Liver (tissue), 9 donors: ENCODE measurements around the gene HUWE1. TPM values are rescaled to one million over a fixed set of nuclear protein-coding genes. Genes with fewer than 3 reads are reported as not detected.

Source experiments
- DNase-seq: peaks from one replicate; pipeline ENCODE4 v3.0.0-alpha.2; 2017; ENCODE audit warnings: low spot score
- H3K27ac ChIP-seq, 2 donors: one replicate each; pipeline ENCODE4 v1.7.0; 2013; ENCODE audit warnings: inconsistent platforms in 2 of 2, low read length in 2 of 2, control low read depth in 1 of 2, low read depth in 1 of 2, mild to moderate bottlenecking in 1 of 2
- H3K27me3 ChIP-seq, 4 donors: one replicate each; pipeline versions ENCODE4 v1.6.1 to v1.7.0; 2013; ENCODE audit warnings: low read length in 3 of 4, inconsistent platforms in 1 of 4, mild to moderate bottlenecking in 1 of 4, moderate library complexity in 1 of 4; ENCODE audit not compliant: control insufficient read depth in 4 of 4, insufficient read depth in 4 of 4
- H3K36me3 ChIP-seq, 4 donors: one replicate each; pipeline versions ENCODE4 v1.6.1 to v1.7.0; 2013; ENCODE audit warnings: low read length in 3 of 4, mild to moderate bottlenecking in 3 of 4, low read depth in 1 of 4, moderate library complexity in 1 of 4; ENCODE audit not compliant: control insufficient read depth in 4 of 4, insufficient read depth in 3 of 4
- H3K4me1 ChIP-seq, 4 donors: one replicate each; pipeline versions ENCODE4 v1.6.1 to v1.7.0; 2013; ENCODE audit warnings: low read length in 3 of 4, mild to moderate bottlenecking in 3 of 4, moderate library complexity in 1 of 4; ENCODE audit not compliant: control insufficient read depth in 4 of 4, insufficient read depth in 4 of 4
- H3K4me3 ChIP-seq, 3 donors: one replicate each; pipeline versions ENCODE4 v1.6.1 to v1.7.0; 2013; ENCODE audit warnings: low read length in 3 of 3, control low read depth in 1 of 3, low read depth in 1 of 3, mild to moderate bottlenecking in 1 of 3
- H3K9ac ChIP-seq, 2 donors: one replicate each; pipeline ENCODE4 v1.7.0; 2013; ENCODE audit warnings: low read length in 2 of 2, mild to moderate bottlenecking in 2 of 2, moderate library complexity in 2 of 2, control low read depth in 1 of 2, low read depth in 1 of 2
- H3K9me3 ChIP-seq, 4 donors: one replicate each; pipeline versions ENCODE4 v1.6.1 to v1.7.0; 2013; ENCODE audit warnings: low read length in 3 of 4; ENCODE audit not compliant: control insufficient read depth in 4 of 4
- CTCF ChIP-seq: fragments of 150-350 bp; IDR thresholded peaks from 2 replicates; pipeline ENCODE4 v1.5.1; 2017; ENCODE audit warnings: improper control_type of control experiment, low read depth, low read length; ENCODE audit not compliant: missing input control
- EGR1 ChIP-seq, 2 donors: IDR thresholded peaks; 2 replicates each; pipeline ENCODE4 v1.6.1; 2016 to 2018; ENCODE audit warnings: antibody characterized with exemption in 2 of 2, low read depth in 2 of 2
- FOXA1 ChIP-seq: IDR thresholded peaks from 2 replicates; pipeline ENCODE4 v1.6.1; 2016; ENCODE audit warnings: antibody characterized with exemption
- FOXA2 ChIP-seq: IDR thresholded peaks from 2 replicates; pipeline ENCODE4 v1.6.1; 2016; ENCODE audit warnings: antibody characterized with exemption
- GABPA ChIP-seq, 2 donors: IDR thresholded peaks in 1 of 2; conservative IDR thresholded peaks in 1 of 2; 2 replicates each; pipeline ENCODE4 v1.6.1; 2016; ENCODE audit warnings: antibody characterized with exemption in 2 of 2, mild to moderate bottlenecking in 1 of 2, moderate library complexity in 1 of 2
- HNF4A ChIP-seq, 2 donors: conservative IDR thresholded peaks; 2 replicates each; pipeline ENCODE4 v1.6.1; 2016; ENCODE audit warnings: antibody characterized with exemption in 2 of 2, mild to moderate bottlenecking in 2 of 2
- HNF4G ChIP-seq: IDR thresholded peaks from 2 replicates; pipeline ENCODE4 v1.6.1; 2016; ENCODE audit warnings: antibody characterized with exemption
- JUND ChIP-seq, 2 donors: IDR thresholded peaks; 2 replicates each; pipeline ENCODE4 v1.6.1; 2016; ENCODE audit warnings: antibody characterized with exemption in 2 of 2
- NR2F2 ChIP-seq: IDR thresholded peaks from 2 replicates; pipeline ENCODE4 v1.6.1; 2016; ENCODE audit warnings: antibody characterized with exemption
- RAD21 ChIP-seq, 2 donors: IDR thresholded peaks; 2 replicates each; pipeline ENCODE4 v1.6.1; 2016; ENCODE audit warnings: antibody characterized with exemption in 2 of 2, mild to moderate bottlenecking in 2 of 2
- RXRA ChIP-seq, 2 donors: IDR thresholded peaks; 2 replicates each; pipeline ENCODE4 v1.6.1; 2017 to 2018; ENCODE audit warnings: antibody characterized with exemption in 2 of 2, mild to moderate bottlenecking in 1 of 2
- SP1 ChIP-seq: IDR thresholded peaks from 2 replicates; pipeline ENCODE4 v1.6.1; 2018; ENCODE audit warnings: antibody characterized with exemption, mild to moderate bottlenecking
- TAF1 ChIP-seq: conservative IDR thresholded peaks from 2 replicates; pipeline ENCODE4 v1.6.1; 2016; ENCODE audit warnings: antibody characterized with exemption, mild to moderate bottlenecking
- YY1 ChIP-seq: IDR thresholded peaks from 2 replicates; pipeline ENCODE4 v1.6.1; 2016; ENCODE audit warnings: antibody characterized with exemption, mild to moderate bottlenecking
- WGBS: extraction: QIAGEN DNeasy Blood & Tissue Kit; methylation state at CpG from one replicate; pipeline ENCODE4 v1.1.7; 2013; 5-methylcytosine and 5-hydroxymethylcytosine counted together
- polyA plus RNA-seq, 2 donors: library from polyadenylated mRNA; stranded (reverse) in 1 of 2; unstranded in 1 of 2; fragments of 200-250 nt in 1 of 2; fragments of >200 nt in 1 of 2; fragmentation: Nextera tagmentation in 1 of 2; extraction: Ambion mirVana in 1 of 2; gene quantifications; one replicate each; pipeline versions ENCODE4 v1.2.1 to v1.2.3, GENCODE V29; 2013 to 2015
- total RNA-seq, 2 donors: library from RNA; depleted of rRNA; stranded (reverse); fragments of >200 nt; gene quantifications; one replicate each; pipeline ENCODE4 v1.2.3, GENCODE V29; 2014
- TF ChIP-seq, protein P1 (sequence below): IDR thresholded peaks from 2 replicates; pipeline ENCODE4 v1.6.1; 2016; ENCODE audit warnings: antibody characterized with exemption
- TF ChIP-seq, protein P2 (sequence below): IDR thresholded peaks from 2 replicates; pipeline ENCODE4 v1.6.1; 2016; ENCODE audit warnings: antibody characterized with exemption, mild to moderate bottlenecking
- TF ChIP-seq, protein P3 (sequence below): IDR thresholded peaks from 2 replicates; pipeline ENCODE4 v1.6.1; 2016; ENCODE audit warnings: antibody characterized with exemption
- TF ChIP-seq, protein P4 (sequence below): IDR thresholded peaks from 2 replicates; pipeline ENCODE4 v1.6.1; 2016; ENCODE audit warnings: antibody characterized with exemption
- donor health status: healthy.
- donor health status: healthy.
- donor health status: healthy.
- donor health status: healthy.
- donor health status: healthy.

Gene HUWE1
- total and polyA plus RNA-seq, 4 donors, result 20.2 to 75.8 (median 37.7) TPM

DNA sequence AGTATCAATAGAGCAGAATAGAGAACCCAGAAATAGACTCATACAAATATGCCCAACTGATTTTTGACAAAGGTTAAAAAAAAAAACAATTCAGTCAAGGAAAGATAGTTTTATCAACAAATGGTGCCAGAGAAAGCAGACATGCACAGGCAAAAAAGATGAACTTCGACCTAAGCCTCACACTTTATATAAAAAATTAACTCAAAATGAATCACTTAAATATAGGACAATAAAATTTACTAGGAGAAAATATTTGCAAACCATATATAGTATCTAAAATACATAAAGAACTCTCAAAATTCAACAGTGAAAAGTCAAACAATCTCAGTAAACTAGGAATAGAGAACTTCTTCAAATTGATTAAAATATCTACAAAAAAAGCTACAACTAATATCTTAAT is 29.7 kb downstream of the HUWE1 start:
- H3K27me3 ChIP-seq, result no peaks in the 10 kb centered on the region
- H3K9ac ChIP-seq, result no peak overlapping the region
- TF ChIP-seq NR2F2, result no peak
- TF ChIP-seq SP1, result no peak
- TF ChIP-seq JUND (IDR thresholded peaks at IDR 0.05), result no peak
- TF ChIP-seq, protein P1, sequence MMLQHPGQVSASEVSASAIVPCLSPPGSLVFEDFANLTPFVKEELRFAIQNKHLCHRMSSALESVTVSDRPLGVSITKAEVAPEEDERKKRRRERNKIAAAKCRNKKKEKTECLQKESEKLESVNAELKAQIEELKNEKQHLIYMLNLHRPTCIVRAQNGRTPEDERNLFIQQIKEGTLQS, result no peak
- no peak for TF ChIP-seq HNF4G
- no peak for TF ChIP-seq YY1
- TF ChIP-seq, protein P2, sequence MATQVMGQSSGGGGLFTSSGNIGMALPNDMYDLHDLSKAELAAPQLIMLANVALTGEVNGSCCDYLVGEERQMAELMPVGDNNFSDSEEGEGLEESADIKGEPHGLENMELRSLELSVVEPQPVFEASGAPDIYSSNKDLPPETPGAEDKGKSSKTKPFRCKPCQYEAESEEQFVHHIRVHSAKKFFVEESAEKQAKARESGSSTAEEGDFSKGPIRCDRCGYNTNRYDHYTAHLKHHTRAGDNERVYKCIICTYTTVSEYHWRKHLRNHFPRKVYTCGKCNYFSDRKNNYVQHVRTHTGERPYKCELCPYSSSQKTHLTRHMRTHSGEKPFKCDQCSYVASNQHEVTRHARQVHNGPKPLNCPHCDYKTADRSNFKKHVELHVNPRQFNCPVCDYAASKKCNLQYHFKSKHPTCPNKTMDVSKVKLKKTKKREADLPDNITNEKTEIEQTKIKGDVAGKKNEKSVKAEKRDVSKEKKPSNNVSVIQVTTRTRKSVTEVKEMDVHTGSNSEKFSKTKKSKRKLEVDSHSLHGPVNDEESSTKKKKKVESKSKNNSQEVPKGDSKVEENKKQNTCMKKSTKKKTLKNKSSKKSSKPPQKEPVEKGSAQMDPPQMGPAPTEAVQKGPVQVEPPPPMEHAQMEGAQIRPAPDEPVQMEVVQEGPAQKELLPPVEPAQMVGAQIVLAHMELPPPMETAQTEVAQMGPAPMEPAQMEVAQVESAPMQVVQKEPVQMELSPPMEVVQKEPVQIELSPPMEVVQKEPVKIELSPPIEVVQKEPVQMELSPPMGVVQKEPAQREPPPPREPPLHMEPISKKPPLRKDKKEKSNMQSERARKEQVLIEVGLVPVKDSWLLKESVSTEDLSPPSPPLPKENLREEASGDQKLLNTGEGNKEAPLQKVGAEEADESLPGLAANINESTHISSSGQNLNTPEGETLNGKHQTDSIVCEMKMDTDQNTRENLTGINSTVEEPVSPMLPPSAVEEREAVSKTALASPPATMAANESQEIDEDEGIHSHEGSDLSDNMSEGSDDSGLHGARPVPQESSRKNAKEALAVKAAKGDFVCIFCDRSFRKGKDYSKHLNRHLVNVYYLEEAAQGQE, result no peak
- TF ChIP-seq GABPA (IDR thresholded peaks at IDR 0.05 in 1 of 2, conservative IDR thresholded peaks at IDR 0.05 in 1 of 2), result no peak
- no peak for TF ChIP-seq FOXA2
- TF ChIP-seq HNF4A (conservative IDR thresholded peaks at IDR 0.05), result no peak
- TF ChIP-seq CTCF, result no peak
- no peak for TF ChIP-seq RAD21 (IDR thresholded peaks at IDR 0.05)
- TF ChIP-seq RXRA (IDR thresholded peaks at IDR 0.05), result no peak
- TF ChIP-seq, protein P3, sequence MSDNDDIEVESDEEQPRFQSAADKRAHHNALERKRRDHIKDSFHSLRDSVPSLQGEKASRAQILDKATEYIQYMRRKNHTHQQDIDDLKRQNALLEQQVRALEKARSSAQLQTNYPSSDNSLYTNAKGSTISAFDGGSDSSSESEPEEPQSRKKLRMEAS, result no peak
- TF ChIP-seq TAF1, result no peak
- TF ChIP-seq, protein P4, sequence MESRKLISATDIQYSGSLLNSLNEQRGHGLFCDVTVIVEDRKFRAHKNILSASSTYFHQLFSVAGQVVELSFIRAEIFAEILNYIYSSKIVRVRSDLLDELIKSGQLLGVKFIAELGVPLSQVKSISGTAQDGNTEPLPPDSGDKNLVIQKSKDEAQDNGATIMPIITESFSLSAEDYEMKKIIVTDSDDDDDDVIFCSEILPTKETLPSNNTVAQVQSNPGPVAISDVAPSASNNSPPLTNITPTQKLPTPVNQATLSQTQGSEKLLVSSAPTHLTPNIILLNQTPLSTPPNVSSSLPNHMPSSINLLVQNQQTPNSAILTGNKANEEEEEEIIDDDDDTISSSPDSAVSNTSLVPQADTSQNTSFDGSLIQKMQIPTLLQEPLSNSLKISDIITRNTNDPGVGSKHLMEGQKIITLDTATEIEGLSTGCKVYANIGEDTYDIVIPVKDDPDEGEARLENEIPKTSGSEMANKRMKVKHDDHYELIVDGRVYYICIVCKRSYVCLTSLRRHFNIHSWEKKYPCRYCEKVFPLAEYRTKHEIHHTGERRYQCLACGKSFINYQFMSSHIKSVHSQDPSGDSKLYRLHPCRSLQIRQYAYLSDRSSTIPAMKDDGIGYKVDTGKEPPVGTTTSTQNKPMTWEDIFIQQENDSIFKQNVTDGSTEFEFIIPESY, result no peak
- WGBS, result 84% methylated on average over 1 of the region's 1 CpG
- DNase-seq, result no peak
- no peaks in the 10 kb centered on the region for H3K9me3 ChIP-seq
- H3K4me3 ChIP-seq, result no peak overlapping the region
- peaks cover 0 to 7% (median 5%) of the 10 kb centered on the region in 4 donors for H3K36me3 ChIP-seq
- H3K27ac ChIP-seq, result no peak overlapping the region
- H3K4me1 ChIP-seq, result peaks cover 0 to 6% (median 2%) of the 10 kb centered on the region in 4 donors

- Histone ChIP-seq H3K4me1 (peaks cover 0 to 2% (median 2%) of the 10 kb centered on the region in 4 donors), H3K9ac (no peak overlapping the region), H3K9me3 (no peaks in the 10 kb centered on the region), H3K36me3 (peaks cover 5 to 22% (median 9%) of the 10 kb centered on the region in 4 donors), H3K27me3 (peaks cover 0 to under 1% (median 0%) of the 10 kb centered on the region in 4 donors), H3K4me3 (no peak overlapping the region), H3K27ac (no peak overlapping the region)
- TF ChIP-seq, protein P4, result no peak
- TF ChIP-seq CTCF (no peak), FOXA1 (no peak), EGR1 (IDR thresholded peaks at IDR 0.05; ENCODE audit: low read depth in 2 of 2) (no peak), NR2F2 (no peak), SP1 (no peak), YY1 (no peak), GABPA (IDR thresholded peaks at IDR 0.05 in 1 of 2, conservative IDR thresholded peaks at IDR 0.05 in 1 of 2) (no peak), JUND (IDR thresholded peaks at IDR 0.05) (no peak), RAD21 (IDR thresholded peaks at IDR 0.05) (no peak), HNF4G (no peak), HNF4A (conservative IDR thresholded peaks at IDR 0.05) (no peak), TAF1 (no peak)
- TF ChIP-seq, protein P1, result no peak
- TF ChIP-seq, protein P3, result no peak
- 58% methylated on average over 3 of the region's 3 CpGs for WGBS
- DNase-seq, result no peak
Measured at GRCh38 chrX:53654376-53654775, 32.1 kb downstream of the HUWE1 start.
